Measurements from ENCODE around the gene CRB2.

The CRB2 gene

DNA sequence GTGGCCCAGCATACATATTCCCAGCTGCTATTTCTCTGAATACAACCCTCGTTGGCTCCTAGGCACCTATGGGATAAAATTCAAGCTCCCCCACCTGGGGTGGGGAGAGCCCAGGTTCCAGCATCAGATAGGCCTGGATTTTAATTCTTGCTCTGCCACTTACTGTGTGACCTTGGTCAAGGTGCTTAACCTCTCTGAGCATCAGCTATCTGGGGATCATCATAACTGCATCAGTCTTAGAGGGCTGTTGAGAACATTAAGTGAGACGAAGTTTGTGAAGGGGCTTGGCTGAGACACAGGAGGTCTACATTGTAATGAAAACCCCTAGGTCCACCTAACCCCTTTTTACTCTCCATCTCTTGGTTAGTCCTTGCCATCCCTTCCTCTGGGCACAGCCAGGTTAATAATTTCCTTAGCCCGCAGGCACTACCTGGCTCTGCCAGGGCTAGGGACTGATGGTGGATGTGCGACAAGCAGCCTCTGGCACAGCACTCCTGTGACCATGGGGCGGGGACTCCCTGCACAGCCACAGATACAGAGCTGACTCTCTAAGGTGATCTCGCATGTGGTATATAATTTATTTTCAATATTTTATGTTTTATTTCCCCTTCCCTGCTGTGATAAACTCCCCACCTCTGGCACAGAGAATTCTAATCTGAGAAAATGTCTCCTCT lies 68.7 kb downstream of the CRB2 start:
- no peak for DNase-seq

DNA sequence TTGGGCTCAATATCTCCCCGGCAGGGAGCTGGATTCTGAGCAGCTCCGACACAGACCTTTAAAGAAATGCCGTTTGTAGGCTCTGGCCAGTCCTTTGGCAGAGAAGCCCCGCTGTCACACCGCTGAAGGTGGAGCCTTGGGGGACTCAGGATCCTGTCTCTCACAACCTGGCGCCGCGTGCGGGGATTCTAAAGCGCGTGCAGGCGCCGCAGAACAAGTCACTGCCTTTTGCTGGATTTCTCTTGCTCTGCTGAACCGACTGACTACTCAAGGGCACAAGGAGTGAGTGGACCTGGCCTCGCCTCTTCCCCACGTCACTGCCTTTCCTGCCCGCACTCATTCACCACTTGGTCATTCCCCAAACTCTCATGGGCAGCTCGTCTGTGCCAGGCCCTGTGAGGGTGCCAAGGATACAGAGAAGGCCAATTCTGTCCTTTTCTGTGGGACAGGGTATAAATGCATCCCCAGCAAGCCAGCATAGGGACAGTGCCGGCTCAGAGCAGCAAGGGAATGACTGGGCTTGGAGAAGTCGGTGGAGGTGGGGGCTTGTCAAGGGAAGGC lies 69.3 kb downstream of the CRB2 start:
- no peak for DNase-seq

DNA sequence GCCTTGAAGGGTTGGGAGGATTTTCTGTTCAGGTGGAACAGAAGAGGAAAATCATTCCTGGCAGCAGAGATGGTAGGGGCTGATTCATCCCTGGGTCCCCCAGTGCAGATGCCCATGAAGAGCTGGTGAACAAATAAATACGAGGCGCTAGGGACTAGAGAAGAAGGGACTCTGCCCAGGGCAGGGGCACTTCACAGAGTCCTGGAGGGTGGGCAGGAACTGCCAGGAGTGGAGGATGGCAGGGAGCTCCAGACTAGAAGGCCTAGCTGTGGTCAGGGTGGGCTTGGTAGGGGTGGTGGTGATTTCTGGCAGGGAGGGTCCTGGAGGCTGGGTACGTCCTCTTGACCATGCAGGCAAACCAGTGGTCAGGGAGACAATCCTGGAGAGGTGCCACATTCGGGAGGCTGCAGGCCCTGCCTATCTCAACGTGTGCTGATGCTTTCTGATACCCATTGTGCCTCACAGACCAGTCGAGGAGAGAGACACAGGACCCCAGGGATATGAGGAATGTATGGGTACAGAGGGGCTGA lies 69.9 kb downstream of the CRB2 start:
- no peak for DNase-seq

DNA sequence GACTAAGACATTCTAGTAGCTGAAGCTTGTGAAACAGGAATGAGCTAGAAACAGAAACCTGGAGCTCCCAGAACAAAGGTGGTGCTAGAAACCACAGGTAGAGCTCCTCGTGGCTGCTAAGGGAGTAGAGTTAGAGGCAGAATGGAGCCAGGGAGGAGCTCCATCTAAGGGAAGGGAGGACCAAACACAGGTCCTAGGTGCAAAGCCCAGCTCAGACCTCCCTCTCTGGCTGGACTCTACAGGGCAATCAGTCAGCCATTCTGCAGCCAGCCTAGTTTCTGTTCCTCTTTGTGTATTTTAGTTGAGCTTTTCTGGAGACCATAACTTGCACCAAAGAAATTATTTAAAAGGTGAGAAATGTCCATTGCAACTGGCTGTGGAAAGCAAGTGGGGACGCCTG lies 70.4 kb downstream of the CRB2 start:
- no peak for DNase-seq

Measured in NCI-H1930 (cell line).